ENCODE measurements around the gene SLC1A5.
"Not testable (repeated sequence)": the region's sequence is repeated elsewhere in the genome, so short reads cannot be mapped to it uniquely, and the experiment has no call there.

Gene SLC1A5

GRCh38 chr19:46766569-46767317 lies 21.7 kb downstream of the SLC1A5 start:
- DNase-seq = no peak

GRCh38 chr19:46764817-46765291 lies 23.5 kb downstream of the SLC1A5 start:
- no peak for DNase-seq

GRCh38 chr19:46762245-46762890 lies 26.0 kb downstream of the SLC1A5 start:
- no peak for DNase-seq

DNA sequence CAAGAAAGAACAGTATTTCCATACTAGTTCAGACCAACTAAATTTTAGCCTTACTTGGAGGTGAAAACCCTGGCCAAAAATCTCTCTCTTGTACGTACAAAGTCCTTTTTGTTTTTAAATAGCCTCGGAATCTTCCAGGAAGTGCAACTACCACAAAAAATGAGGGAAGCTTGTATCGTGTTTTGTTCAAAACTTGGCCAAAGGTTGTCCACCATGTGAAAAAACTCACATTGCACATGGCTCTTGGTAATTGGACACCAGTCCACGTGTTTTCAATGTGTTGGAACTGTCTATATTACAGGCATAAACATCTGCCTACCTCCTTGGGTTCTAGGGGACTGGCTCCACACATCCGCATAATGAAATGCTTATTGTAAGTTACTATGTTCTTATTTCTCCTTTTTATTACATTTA lies 27.0 kb downstream of the SLC1A5 start:
- no peak for DNase-seq

- not testable (repeated sequence) for DNase-seq
Observed at GRCh38 chr19:46760897-46761296, 27.5 kb downstream of the SLC1A5 start.

DNA sequence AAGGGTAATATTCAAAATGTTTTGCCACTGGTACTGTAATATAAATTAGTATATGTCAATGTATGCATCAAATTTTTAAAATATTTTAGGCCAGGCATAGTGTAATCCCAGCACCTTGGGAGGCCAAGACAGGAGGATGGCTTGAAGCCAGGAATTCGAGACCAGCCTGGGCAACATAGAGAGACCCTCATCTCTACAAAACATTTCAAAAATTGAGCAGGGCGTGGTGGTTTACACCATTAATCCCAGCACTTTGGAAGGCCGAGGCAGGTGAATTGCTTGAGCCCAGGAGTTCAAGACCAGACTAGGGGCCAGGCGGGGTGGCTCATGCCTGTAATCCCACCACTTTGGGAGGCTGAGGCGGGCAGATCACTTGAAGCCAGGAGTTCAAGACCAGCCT lies 28.0 kb downstream of the SLC1A5 start:
- DNase-seq = no peak

- DNase-seq = no peak
Observed at GRCh38 chr19:46759817-46760333, 28.5 kb downstream of the SLC1A5 start.

GRCh38 chr19:46759206-46759605 lies 29.2 kb downstream of the SLC1A5 start:
- DNase-seq = no peak

- DNase-seq = no peak
Observed at GRCh38 chr19:46756544-46756888, 31.9 kb downstream of the SLC1A5 start.

- DNase-seq = no peak
Observed at GRCh38 chr19:46755853-46756543, 32.4 kb downstream of the SLC1A5 start.

DNA sequence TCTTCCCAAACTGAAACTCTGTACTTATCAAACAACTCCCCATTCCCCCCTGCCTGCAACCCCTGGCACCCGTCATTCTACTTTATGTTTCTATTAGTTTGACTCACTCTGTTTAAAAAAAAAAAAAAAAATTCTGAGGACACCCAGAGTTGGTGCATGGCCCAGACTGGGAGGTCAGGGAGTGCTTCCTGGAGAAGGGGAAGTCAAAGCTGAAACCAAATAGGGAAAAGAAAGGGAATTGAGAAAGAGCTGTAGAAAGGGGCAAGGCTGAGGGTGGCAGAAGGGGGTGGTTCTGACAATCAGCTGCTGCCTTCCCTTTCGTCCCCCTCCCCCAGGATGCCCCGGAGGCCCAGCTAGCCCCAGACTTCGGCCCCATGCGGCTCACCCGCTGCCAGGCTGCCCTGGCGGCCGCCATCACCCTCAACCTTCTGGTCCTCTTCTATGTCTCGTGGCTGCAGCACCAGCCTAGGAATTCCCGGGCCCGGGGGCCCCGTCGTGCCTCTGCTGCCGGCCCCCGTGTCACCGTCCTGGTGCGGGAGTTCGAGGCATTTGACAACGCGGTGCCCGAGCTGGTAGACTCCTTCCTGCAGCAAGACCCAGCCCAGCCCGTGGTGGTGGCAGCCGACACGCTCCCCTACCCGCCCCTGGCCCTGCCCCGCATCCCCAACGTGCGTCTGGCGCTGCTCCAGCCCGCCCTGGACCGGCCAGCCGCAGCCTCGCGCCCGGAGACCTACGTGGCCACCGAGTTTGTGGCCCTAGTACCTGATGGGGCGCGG lies 33.1 kb downstream of the SLC1A5 start:
- no peak for DNase-seq

DNA sequence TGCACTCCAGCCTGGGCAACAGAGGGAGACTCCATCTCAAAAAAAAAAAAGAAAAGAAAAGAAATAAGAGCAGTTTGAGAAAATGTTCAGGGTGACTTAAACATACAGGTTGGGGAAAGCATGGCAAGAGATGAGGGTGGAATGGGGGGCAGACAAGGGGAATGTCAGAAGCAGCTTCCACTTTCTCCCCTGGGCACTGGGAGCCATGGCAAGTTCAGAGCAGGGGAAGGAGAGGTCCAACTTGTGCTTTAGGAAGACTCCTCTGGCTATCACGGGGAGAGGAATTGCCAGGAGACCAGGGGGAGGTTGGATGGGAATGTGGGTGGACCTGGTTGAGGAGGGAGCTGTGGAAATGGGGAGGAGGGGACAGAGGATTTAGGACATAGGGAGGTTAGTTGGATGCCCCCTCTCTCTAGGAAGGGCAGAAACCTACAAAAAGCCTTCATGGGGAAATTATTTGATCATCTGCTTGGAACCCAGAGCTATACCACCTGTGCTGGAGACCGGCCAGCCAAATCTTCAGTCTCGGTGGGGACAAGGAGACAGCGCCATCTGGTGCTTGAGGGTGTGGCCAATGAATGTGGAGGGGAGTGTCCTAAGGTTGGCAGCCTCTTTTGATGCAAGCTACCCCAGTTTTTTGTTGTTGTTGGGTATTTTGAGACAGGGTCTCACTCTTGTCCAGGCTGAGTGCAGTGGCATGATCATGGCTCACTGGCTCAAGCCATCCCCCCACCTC lies 34.8 kb downstream of the SLC1A5 start:
- peak; percentile 55 for DNase-seq

GRCh38 chr19:46748325-46749109 lies 39.9 kb downstream of the SLC1A5 start:
- peak; percentile 17 for DNase-seq

DNA sequence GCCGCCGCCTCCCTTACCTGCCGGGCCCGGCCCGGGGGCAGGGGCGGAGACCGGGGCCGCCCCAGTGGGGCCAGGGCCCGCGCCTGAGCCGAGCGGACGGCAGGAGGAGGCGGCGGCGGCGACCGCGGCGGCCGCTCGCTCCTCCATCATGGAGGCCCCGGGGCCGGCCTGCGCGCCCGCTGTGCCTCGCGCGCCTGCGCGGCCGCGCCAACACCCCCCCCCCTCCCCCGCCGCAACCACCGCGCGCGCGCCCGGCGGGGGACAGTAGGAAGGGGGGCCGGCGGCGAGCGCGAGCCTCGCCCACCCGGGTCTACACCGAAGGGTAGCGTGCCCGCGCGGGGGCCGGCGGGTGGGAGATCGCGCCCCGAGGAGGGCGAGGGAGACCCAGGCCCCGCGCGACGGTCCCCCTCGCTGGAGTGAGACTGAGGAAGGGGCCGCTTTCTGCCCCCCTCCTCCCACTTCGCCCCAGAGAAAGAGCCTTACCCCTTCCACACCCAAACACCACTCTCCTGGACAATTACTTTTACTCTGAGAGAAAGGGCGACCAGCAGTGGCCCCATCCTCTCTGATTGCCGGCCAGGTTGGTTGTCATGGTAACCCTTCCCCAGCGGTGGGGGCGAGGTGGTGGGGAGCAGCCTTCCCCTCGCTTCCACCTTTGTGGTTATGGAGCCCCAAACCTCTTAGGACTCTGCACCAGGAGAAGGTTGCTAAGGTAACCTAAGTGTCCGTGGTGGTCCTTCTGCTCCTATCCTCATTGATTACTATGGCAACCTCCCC lies 41.9 kb downstream of the SLC1A5 start, which contains the start of gene STRN4:
Gene STRN4 (minus strand): TSS at position 170 of the 777 bp plus-strand sequence. CDS start 20 bp downstream, at position 150.
- peak; percentile 38 for DNase-seq

- peak; percentile 5 for DNase-seq
Observed at GRCh38 chr19:46745521-46746280, 42.7 kb downstream of the SLC1A5 start, which contains the start of gene FKRP. TSS of gene FKRP (plus strand) at chr19:46746057. CDS start at chr19:46755451, 9,394 bp downstream.

- DNase-seq = no peak
Observed at GRCh38 chr19:46745030-46745429, 43.4 kb downstream of the SLC1A5 start.

- DNase-seq = no peak
Observed at GRCh38 chr19:46744005-46744691, 44.2 kb downstream of the SLC1A5 start.

GRCh38 chr19:46742926-46743480 lies 45.4 kb downstream of the SLC1A5 start:
- no peak for DNase-seq

All from NCI-H1436 (cell line).